ENCODE results near the gene CLCN5. TPM values are rescaled to one million over a fixed set of nuclear protein-coding genes. Genes with fewer than 3 reads are reported as not detected.

CLCN5 gene
- total and polyA plus RNA-seq, 2 of the 13 experiments (the other 11 are each of a cell fraction or from before 2014, with no cell fraction given) = 7.8 to 27.3 TPM

GRCh38 chrX:49993661-49994060, 71.3 kb downstream of the CLCN5 start:
- H3K79me2 ChIP-seq (ENCODE audit: insufficient read depth, low read length) = no peaks in the 10 kb centered on the region
- no TSS peak for BruUV-seq (replicated peaks)
- no peak overlapping the region for H3K4me2 ChIP-seq (ENCODE audit: low read depth, low read length)
- in situ Hi-C loops (cut with HindIII; ENCODE audit: extremely low pct_ligation_motif_present, low pct_unique_long_range_greater_than_20kb) (no loop called here), intact Hi-C loops (cut with micrococcal nuclease; ENCODE audit: unreplicated experiment) (no loop called here)
- no peaks in the 10 kb centered on the region for H3K27me3 ChIP-seq (ENCODE audit: control insufficient read depth in 1 of 2, insufficient read depth in 2 of 2, low read length in 2 of 2)
- no peak overlapping the region for H3K27ac ChIP-seq (ENCODE audit: extremely low read length, insufficient read depth, low read length)
- no peaks in the 10 kb centered on the region for H4K20me1 ChIP-seq (ENCODE audit: insufficient read depth, low read length)
- 100% methylated on average over 1 of the region's 1 CpG for WGBS (ENCODE audit: low lambda C conversion rate)
- no peak for ATAC-seq
- CTCF ChIA-PET (ENCODE audit: low intra/inter-chr PET ratio, low total read pairs) = no interaction called here
- no peaks in the 10 kb centered on the region for H3K9me3 ChIP-seq (ENCODE audit: low read length)
- no peak overlapping the region for H2AFZ ChIP-seq (ENCODE audit: low read length)
- no peak for DNase-seq (ENCODE audit: low spot score)
- H3K9ac ChIP-seq (ENCODE audit: insufficient read depth, low read depth, low read length) = no peak overlapping the region
- peaks cover 13% of the 10 kb centered on the region for H3K4me1 ChIP-seq (ENCODE audit: insufficient read depth, low read length)
- FAIRE-seq = no peak
- POLR2A ChIA-PET = no interaction called here
- no peaks in the 10 kb centered on the region for H3K36me3 ChIP-seq (replicated peaks in 1 of 2; ENCODE audit: control insufficient read depth in 1 of 2, insufficient read depth in 2 of 2, low read length in 2 of 2)
- H3K4me3 ChIP-seq (replicated peaks in 1 of 3; ENCODE audit: insufficient read depth in 1 of 3, low read depth in 2 of 3, low read length in 3 of 3) = no peak overlapping the region
- TF ChIP-seq ZNF552 (CRISPR knock-in tag; IDR thresholded peaks at IDR 0.05; ENCODE audit: borderline replicate concordance) (no peak), RFX5 (IDR thresholded peaks at IDR 0.05; ENCODE audit: low read depth, low read length) (no peak), GATAD2A (CRISPR knock-in tag; IDR thresholded peaks at IDR 0.05) (no peak), ZSCAN30 (CRISPR knock-in tag; IDR thresholded peaks at IDR 0.05) (no peak), MATR3 (CRISPR knock-in tag; IDR thresholded peaks at IDR 0.05) (no peak), ZNF446 (CRISPR knock-in tag; IDR thresholded peaks at IDR 0.05) (no peak), ZBTB21 (CRISPR knock-in tag; IDR thresholded peaks at IDR 0.05) (no peak), ZSCAN20 (CRISPR knock-in tag; IDR thresholded peaks at IDR 0.05; ENCODE audit: borderline replicate concordance) (no peak), MYPOP (CRISPR knock-in tag; IDR thresholded peaks at IDR 0.05) (no peak), ZNF609 (CRISPR knock-in tag; IDR thresholded peaks at IDR 0.05; ENCODE audit: borderline replicate concordance) (no peak), LCORL (IDR thresholded peaks at IDR 0.05) (no peak), LCORL (CRISPR knock-in tag; IDR thresholded peaks at IDR 0.05) (no peak), SATB2 (CRISPR knock-in tag; IDR thresholded peaks at IDR 0.05) (no peak), HNRNPL (IDR thresholded peaks at IDR 0.05; ENCODE audit: low read depth, low read length) (no peak), ZNF883 (CRISPR knock-in tag; IDR thresholded peaks at IDR 0.05; ENCODE audit: not compliant biosample characterization) (no peak), ZNF572 (CRISPR knock-in tag; IDR thresholded peaks at IDR 0.05) (no peak), ZNF639 (CRISPR knock-in tag; conservative IDR thresholded peaks at IDR 0.05) (no peak), ZFYVE20 (CRISPR knock-in tag; IDR thresholded peaks at IDR 0.05; ENCODE audit: borderline replicate concordance, low read depth) (no peak), AHR (CRISPR knock-in tag; IDR thresholded peaks at IDR 0.05) (no peak), ZFY (CRISPR knock-in tag; IDR thresholded peaks at IDR 0.05) (no peak)
